T-helper 1 cell treated with Interleukin-12 subunit alpha and Interleukin-12 subunit beta and Interleukin-4 antibody, amounts not matched to agents 30 μg/mL and 1 μg/mL, for 36 hours (primary cell): ENCODE data around the gene GPX4.

Experiments
- H3K27ac Mint-ChIP-seq: one replicate; pipeline ENCODE4 v1.8.0; 2021; ENCODE audit warnings: mild to moderate bottlenecking, mixed read lengths
- H3K27me3 Mint-ChIP-seq: one replicate; pipeline ENCODE4 v1.8.0; 2021; ENCODE audit warnings: low read depth, mixed read lengths
- H3K36me3 Mint-ChIP-seq: one replicate; pipeline ENCODE4 v1.8.0; 2021; ENCODE audit warnings: low read depth, mixed read lengths
- H3K4me1 Mint-ChIP-seq: one replicate; pipeline ENCODE4 v1.8.0; 2021; ENCODE audit warnings: low read depth, mixed read lengths
- H3K4me3 Mint-ChIP-seq: one replicate; pipeline ENCODE4 v1.8.0; 2021; ENCODE audit warnings: mild to moderate bottlenecking, moderate library complexity, mixed read lengths
- H3K9me3 Mint-ChIP-seq: one replicate; pipeline ENCODE4 v1.8.0; 2021; ENCODE audit warnings: mixed read lengths

GPX4 gene

GRCh38 chr19:1103708-1104310 lies at the start of gene GPX4:
Gene GPX4, plus strand, starts transcription at chr19:1103994. Its CDS starts 50 bp downstream, at chr19:1104044.
- Mint-ChIP-seq H3K27ac (peak within 1 kb of the TSS; percentile 59), H3K4me3 (peak within 1 kb of the TSS; percentile 67), H3K4me1 (peaks cover 28% of the 10 kb centered on the region), H3K27me3 (no peaks in the 10 kb centered on the region), H3K9me3 (peaks cover 6% of the 10 kb centered on the region), H3K36me3 (peaks cover 14% of the 10 kb centered on the region)

GRCh38 chr19:1054102-1055027 lies 49.4 kb upstream of the GPX4 start:
- Mint-ChIP-seq H3K36me3 (peaks cover 18% of the 10 kb centered on the region), H3K27me3 (no peaks in the 10 kb centered on the region), H3K9me3 (no peaks in the 10 kb centered on the region), H3K4me1 (peaks cover 17% of the 10 kb centered on the region), H3K27ac (no peak overlapping the region), H3K4me3 (no peak overlapping the region)

DNA sequence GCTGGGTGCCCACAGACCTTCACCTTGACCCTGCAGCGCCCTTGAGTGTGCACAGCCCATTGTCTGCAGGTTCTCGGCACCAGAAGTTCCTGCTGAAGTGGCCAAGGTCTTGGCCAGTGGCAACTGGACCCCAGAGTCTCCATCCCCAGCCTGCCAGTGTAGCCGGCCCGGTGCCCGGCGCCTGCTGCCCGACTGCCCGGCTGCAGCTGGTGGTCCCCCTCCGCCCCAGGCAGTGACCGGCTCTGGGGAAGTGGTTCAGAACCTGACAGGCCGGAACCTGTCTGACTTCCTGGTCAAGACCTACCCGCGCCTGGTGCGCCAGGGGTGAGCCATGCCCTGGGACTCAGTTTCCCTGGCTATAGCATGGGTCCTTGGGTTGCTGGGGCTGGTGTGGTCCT lies 48.8 kb upstream of the GPX4 start:
- H3K9me3 Mint-ChIP-seq, result no peaks in the 10 kb centered on the region
- H3K4me3 Mint-ChIP-seq, result no peak overlapping the region
- no peaks in the 10 kb centered on the region for H3K27me3 Mint-ChIP-seq
- peaks cover 18% of the 10 kb centered on the region for H3K36me3 Mint-ChIP-seq
- H3K27ac Mint-ChIP-seq, result no peak overlapping the region
- peaks cover 17% of the 10 kb centered on the region for H3K4me1 Mint-ChIP-seq

DNA sequence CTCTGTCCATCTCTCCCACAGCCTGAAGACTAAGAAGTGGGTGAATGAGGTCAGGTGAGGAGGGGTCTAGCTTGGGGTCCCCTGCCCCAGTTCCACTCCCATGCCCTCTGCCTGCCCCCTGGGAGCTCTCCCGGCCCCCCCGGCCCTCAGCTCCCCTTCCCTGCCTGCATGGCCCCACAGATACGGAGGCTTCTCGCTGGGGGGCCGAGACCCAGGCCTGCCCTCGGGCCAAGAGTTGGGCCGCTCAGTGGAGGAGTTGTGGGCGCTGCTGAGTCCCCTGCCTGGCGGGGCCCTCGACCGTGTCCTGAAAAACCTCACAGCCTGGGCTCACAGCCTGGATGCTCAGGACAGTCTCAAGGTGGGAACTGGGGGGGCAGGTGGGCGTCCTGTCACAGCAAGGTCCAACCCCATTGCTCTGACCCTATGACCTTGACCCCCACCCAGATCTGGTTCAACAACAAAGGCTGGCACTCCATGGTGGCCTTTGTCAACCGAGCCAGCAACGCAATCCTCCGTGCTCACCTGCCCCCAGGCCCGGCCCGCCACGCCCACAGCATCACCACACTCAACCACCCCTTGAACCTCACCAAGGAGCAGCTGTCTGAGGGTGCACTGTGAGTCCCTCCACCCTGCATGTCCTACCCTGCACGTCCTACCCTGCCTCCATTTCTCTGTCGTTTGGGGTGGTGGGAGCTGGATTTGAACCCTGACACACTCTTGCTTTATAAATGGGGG lies 47.7 kb upstream of the GPX4 start:
- Mint-ChIP-seq H3K27ac (no peak overlapping the region), H3K27me3 (no peaks in the 10 kb centered on the region), H3K4me3 (no peak overlapping the region), H3K4me1 (peaks cover 17% of the 10 kb centered on the region), H3K9me3 (no peaks in the 10 kb centered on the region), H3K36me3 (peaks cover 18% of the 10 kb centered on the region)

DNA sequence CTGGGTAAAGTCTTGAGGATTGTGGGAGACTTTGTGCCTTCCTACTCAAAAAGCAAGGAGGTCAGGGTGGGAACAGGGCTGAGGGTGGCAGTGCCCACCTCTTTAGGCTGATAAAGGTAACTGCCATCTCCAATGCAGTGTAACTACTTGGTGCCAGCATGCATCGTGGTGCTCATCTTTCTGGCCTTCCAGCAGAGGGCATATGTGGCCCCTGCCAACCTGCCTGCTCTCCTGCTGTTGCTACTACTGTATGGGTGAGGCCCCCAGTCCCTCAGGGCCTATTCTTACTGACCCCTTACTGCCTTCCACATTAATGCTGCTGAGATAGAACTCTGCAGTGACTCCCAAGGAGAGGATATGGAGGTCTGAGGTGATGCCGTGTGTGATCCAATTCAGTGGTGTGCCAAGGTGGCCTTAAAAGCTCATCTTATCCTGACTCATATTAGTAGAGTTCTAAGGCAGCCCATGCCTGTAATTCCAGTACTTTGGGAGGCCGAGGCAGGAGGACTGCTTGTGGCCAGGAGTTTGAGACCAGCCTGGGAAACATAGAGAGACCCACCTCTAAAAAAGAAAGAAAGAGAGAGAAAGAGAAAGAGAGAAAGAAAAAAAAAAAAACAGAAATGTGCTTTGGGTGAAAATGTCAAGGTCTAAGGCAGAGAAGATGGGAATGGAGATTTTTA lies 46.5 kb upstream of the GPX4 start:
- Mint-ChIP-seq H3K27me3 (no peaks in the 10 kb centered on the region), H3K27ac (peak overlapping the region; percentile 79), H3K9me3 (no peaks in the 10 kb centered on the region), H3K36me3 (peaks cover 18% of the 10 kb centered on the region), H3K4me1 (peaks cover 15% of the 10 kb centered on the region), H3K4me3 (peak overlapping the region; percentile 12)

GRCh38 chr19:1058112-1058511 lies 45.7 kb upstream of the GPX4 start:
- Mint-ChIP-seq H3K4me3 (no peak overlapping the region), H3K27ac (peak overlapping the region; percentile 21), H3K9me3 (no peaks in the 10 kb centered on the region), H3K4me1 (peaks cover 16% of the 10 kb centered on the region), H3K36me3 (peaks cover 18% of the 10 kb centered on the region), H3K27me3 (no peaks in the 10 kb centered on the region)

DNA sequence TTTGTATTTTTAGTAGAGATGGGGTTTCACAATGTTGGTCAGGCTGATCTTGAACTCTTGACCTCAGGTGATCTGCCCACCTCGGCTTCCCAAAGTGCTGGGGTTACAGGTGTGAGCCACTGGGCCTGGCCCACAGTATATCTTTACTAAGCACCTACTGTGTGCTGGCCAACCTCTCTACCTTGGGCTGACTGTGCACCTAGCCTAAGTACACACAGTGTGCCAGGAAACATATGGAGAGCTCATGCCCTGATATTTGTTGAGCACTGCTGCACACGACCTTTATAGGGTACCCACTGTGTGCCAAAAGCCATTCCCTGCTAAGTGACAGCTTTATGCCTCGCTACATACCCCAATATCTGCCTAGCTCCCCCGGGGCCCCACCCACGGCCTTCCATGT lies 43.1 kb upstream of the GPX4 start:
- H3K4me3 Mint-ChIP-seq, result no peak overlapping the region
- H3K27ac Mint-ChIP-seq, result no peak overlapping the region
- H3K4me1 Mint-ChIP-seq, result peaks cover 28% of the 10 kb centered on the region
- no peaks in the 10 kb centered on the region for H3K9me3 Mint-ChIP-seq
- H3K27me3 Mint-ChIP-seq, result no peaks in the 10 kb centered on the region
- H3K36me3 Mint-ChIP-seq, result peaks cover 18% of the 10 kb centered on the region

DNA sequence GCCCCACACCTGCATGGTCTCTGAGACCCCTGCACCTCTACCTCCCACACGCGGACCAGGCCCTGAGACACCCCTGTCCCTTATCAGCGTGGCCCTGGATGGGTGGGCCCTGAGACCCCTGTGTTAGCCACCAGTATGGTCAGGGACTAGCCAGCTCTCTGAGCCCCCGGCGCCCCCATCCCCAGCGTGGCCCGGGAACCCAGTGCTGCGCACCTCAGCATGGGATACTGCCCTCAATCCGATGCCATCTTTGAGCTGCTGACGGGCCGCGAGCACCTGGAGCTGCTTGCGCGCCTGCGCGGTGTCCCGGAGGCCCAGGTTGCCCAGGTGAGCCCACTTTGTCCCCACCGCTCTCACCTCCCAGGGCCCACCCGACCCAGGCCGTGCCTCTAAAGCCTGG lies 41.8 kb upstream of the GPX4 start:
- peaks cover 28% of the 10 kb centered on the region for H3K4me1 Mint-ChIP-seq
- no peaks in the 10 kb centered on the region for H3K27me3 Mint-ChIP-seq
- no peak overlapping the region for H3K27ac Mint-ChIP-seq
- peaks cover 10% of the 10 kb centered on the region for H3K36me3 Mint-ChIP-seq
- no peaks in the 10 kb centered on the region for H3K9me3 Mint-ChIP-seq
- no peak overlapping the region for H3K4me3 Mint-ChIP-seq

DNA sequence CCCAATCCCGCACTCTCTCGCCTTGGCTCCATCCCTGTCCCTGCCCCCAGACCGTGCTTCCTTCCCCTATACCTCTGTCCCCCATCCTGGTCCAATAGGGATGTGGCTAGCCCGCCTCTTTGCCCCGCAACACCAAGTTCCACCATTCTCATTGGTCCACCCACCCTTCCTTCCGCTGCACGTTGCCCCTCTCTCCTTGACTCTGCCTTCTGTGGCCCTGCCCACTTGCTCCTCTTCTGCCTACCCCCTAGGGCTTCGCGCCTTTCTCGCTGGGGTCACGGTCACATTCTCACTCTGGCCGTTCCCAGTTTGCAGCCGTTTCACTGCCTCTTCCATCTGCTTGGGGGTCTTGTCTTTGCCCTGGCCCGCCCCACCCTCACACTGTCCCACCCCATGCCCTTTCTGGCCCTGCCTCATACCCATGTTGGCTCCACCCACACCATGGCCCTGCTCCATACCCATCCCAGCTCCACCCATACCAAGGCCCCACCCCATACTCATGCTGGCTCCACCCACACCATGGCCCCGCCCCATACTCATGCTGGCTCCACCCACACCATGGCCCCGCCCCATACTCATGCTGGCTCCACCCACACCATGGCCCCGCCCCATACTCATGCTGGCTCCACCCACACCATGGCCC lies 41.3 kb upstream of the GPX4 start:
- Mint-ChIP-seq H3K4me1 (peaks cover 22% of the 10 kb centered on the region), H3K4me3 (no peak overlapping the region), H3K27ac (no peak overlapping the region), H3K36me3 (peaks cover 5% of the 10 kb centered on the region), H3K27me3 (no peaks in the 10 kb centered on the region), H3K9me3 (no peaks in the 10 kb centered on the region)

- peaks cover 2% of the 10 kb centered on the region for H3K36me3 Mint-ChIP-seq
- peaks cover 18% of the 10 kb centered on the region for H3K4me1 Mint-ChIP-seq
- no peaks in the 10 kb centered on the region for H3K27me3 Mint-ChIP-seq
- H3K9me3 Mint-ChIP-seq, result no peaks in the 10 kb centered on the region
- peak overlapping the region; percentile 49 for H3K27ac Mint-ChIP-seq
- no peak overlapping the region for H3K4me3 Mint-ChIP-seq
Measured at GRCh38 chr19:1063030-1063908, 40.5 kb upstream of the GPX4 start.

- H3K4me3 Mint-ChIP-seq, result no peak overlapping the region
- no peaks in the 10 kb centered on the region for H3K9me3 Mint-ChIP-seq
- peaks cover 9% of the 10 kb centered on the region for H3K36me3 Mint-ChIP-seq
- peaks cover 23% of the 10 kb centered on the region for H3K4me1 Mint-ChIP-seq
- H3K27me3 Mint-ChIP-seq, result no peaks in the 10 kb centered on the region
- no peak overlapping the region for H3K27ac Mint-ChIP-seq
Measured at GRCh38 chr19:1063909-1064660, 39.7 kb upstream of the GPX4 start.

DNA sequence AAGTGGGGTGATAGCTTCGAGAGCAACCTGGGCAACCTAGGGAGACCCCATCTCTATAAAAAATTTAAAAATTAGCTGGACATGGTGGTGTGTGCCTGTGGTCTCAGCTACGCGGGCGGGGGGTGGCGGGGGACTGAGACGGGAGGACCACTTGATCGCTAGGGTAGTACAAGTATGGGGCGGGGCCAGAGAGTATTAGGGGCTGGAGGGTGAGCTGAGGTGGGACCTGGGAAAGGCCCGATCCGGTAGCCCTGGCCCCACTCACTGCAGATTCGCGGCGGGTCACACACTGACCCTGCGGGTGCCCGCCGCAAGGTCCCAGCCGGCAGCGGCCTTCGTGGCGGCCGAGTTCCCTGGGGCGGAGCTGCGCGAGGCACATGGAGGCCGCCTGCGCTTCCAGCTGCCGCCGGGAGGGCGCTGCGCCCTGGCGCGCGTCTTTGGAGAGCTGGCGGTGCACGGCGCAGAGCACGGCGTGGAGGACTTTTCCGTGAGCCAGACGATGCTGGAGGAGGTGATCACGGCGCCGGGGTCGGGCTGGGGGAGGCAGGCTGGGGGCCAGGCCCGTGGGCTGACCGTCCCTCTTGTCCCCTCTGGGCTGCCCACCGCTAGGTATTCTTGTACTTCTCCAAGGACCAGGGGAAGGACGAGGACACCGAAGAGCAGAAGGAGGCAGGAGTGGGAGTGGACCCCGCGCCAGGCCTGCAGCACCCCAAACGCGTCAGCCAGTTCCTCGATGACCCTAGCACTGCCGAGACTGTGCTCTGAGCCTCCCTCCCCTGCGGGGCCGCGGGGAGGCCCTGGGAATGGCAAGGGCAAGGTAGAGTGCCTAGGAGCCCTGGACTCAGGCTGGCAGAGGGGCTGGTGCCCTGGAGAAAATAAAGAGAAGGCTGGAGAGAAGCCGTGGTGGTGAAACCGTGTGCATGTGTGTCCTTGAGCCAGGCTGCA lies 38.9 kb upstream of the GPX4 start:
- Mint-ChIP-seq H3K9me3 (no peaks in the 10 kb centered on the region), H3K27me3 (no peaks in the 10 kb centered on the region), H3K4me1 (peaks cover 23% of the 10 kb centered on the region), H3K36me3 (peaks cover 12% of the 10 kb centered on the region), H3K27ac (peak overlapping the region; percentile 76), H3K4me3 (peak overlapping the region; percentile 57)
